HG02571 (cell line): ENCODE results near the gene IFNAR1.

Experiments
- ATAC-seq: cut with Tn5 transposase; IDR thresholded peaks from one replicate; pipeline ENCODE4 v1.9.1; 2021; ENCODE audit warnings: mild to moderate bottlenecking, moderate library complexity; ENCODE audit not compliant: unreplicated experiment

Gene IFNAR1

DNA sequence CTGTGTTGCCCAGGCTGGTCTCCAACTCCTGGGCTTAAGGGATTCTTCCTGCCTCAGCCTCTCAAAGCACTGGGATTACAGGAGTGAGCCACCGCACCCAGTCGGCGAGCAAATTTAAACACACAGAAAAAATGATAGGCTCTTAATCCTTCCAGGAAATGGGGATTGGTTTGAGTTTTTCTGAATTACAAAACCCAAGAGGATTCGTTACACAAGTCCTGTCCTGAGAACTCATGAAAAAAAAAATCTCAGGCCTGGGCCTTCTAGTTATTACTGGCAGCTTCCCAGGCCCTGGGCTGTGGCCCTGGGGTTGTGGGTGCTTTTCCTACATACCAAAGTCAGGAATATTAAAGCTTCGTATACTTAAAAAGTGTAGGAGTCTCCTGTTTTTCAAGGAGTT lies 72.2 kb downstream of the IFNAR1 start:
- ATAC-seq: no peak

DNA sequence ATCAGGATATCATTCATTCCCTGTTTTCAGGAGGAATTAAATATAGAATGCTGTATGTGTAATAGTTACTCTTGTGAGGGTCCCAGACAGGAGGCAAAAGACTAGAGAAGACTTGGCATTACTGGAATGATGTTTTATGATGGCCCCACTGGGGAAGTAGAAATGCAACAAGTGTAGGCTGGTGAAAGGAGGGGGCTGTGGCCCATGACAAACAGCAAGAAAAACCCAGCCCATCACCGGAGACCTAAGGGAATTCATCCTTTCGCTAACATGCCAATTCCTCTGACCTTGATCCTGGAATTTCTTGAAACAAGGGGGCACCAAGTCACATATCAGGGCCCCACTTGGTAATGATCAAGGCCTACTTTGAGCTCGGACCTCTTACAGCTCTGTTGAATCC lies 72.9 kb downstream of the IFNAR1 start:
- no peak for ATAC-seq

DNA sequence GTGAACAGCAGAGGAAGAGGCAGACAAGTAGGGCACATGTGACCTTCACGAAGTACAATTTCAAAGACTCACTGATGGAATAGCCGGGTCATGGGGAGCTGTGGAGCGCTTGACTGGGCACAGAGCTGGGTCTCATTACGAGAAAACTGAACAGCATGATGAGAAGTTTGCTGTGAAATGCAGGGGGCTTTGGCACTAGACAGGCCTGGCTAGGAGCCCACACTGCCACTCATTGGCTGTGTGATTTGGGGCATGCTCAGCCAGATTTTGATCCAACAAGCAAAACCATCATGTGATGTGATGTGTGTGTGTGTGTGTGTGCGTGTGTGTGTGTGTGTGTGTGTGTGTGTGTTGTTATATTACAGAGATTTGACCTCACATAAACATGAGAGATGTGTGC lies 73.6 kb downstream of the IFNAR1 start:
- no peak for ATAC-seq

DNA sequence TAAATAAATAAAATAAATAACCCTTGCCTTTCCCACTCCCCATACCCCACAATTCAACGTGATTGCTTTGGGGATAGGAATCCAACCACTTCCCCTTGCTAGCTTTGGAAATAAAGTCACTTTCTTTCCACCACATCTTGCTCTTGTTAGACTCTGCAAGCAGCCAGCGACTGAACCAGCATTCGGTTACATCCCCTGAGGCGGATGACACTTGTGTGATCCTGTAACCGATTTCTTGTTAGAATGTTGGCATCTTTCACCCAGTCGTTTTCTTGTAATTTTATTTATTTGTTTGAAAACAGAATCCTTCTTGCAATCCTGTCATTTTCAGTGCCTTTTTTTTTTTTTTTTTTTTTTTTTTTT lies 76.8 kb downstream of the IFNAR1 start:
- no peak for ATAC-seq

DNA sequence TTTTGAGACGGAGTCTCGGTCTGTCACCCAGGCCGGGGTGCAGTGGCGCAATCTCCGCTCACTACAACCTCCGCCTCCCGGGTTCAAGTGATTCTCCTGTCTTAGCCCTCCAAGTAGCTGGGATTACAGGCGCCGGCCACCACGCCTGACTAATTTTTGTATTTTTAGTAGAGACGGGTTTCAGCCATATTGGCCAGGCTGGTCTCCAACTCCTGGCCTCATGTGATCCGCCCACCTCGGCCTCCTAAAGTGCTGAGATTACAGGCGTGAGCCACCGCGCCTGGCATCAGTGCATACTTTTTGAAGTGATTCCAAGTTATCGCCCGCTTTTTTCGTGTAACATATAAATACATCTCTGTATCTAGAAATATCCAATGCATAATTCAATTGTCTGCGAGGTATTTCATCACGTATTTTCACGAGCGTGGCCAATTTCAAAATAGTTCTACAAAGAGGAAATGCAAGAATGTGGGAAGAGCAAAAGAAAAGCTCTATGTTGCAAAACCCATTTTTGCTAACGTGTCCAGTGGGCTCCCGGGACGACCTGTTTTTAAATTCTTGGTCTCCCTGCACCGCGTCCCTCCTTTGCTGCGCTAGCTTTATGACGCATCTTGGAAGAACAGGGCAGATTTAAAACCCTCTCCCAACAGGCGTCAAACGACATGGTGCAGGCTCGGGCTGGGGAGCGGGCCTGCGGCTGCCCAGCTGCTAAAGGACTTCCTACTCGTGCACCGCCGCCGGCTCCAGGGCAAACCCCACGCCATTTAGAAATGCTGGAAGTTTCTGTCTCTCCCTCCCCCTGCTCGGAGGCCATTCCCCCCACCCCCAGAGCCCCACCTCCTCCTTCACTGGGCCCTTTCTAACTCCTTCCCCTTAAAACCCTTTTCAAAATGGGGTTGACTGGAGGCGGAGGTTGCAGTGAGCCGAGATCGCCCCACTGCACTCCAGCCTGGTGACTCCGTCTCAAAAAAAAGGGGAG lies 77.5 kb downstream of the IFNAR1 start:
- ATAC-seq: no peak

DNA sequence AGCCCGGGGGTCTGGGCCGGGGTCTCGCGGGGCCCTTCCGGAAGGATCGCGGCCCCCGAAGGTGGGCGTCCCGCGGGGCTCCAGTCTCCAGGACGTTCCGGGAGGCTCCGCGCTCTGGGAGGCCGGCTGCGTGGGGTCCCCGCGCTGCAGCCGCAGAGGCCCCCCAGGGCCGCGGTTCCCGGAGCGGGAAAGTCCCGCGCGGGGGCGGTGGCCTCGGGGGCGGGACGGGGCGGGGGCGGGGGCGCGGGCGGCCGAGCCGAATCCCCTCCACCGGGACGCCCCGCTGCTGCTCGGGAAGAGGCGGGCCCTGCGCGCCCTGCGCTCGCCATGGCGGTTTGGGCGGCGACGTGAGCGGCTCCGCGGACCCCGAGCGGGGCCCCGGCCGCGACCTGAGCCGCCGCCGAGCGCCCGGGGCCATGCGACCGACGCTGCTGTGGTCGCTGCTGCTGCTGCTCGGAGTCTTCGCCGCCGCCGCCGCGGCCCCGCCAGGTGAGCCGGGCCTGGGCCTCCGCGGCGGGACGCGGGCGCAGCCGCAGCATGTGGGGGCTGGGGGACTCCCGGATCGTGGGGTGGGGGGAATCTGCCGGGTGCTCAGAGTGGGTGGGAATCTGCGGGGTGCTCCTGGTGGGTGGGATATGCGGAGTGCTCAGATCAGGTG lies 78.5 kb downstream of the IFNAR1 start, which contains the start of gene IFNGR2:
Gene IFNGR2, plus strand, starts transcription at position 286 of the 658 bp plus-strand sequence. Its CDS starts 131 bp downstream, at position 417.
- ATAC-seq: no peak

DNA sequence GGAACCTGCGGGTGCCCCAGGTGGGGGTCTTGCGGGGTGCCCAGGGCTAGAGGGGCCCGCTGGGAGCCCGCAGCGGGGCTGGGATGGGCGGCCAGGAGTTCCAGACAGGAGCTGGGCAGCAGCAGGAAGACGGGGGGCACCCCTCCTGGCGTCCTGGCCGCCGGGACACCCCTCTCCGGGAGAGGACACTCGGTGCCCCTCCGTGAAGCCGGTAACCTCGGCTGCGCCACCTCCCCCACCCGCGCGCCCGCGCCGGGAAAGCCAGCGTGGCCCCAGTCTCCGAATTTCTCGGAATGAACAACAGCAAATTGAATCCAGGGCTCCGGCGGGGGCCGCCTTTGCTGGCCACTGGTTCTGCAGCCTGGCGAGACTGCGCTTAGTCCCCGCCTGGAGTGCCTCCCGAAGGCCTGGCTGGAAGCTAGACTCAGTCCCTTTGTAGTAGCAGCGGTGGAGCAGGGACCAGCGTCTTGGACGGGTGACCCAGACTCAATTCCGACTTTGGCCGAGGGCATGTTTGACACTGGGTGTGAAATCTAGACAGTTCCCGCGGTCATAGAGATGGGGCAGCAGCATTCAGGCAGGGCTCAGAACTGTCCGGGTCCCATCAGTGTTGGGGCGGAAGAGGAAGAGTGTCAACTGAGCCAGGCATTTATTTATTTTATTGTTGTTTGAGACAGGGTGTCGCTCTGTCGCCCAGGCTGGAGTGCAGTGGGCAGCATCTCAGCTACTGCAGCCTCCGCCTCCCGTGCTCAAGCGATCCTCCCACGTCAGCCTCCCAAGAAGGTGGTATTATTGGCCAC lies 79.2 kb downstream of the IFNAR1 start:
- ATAC-seq: no peak

DNA sequence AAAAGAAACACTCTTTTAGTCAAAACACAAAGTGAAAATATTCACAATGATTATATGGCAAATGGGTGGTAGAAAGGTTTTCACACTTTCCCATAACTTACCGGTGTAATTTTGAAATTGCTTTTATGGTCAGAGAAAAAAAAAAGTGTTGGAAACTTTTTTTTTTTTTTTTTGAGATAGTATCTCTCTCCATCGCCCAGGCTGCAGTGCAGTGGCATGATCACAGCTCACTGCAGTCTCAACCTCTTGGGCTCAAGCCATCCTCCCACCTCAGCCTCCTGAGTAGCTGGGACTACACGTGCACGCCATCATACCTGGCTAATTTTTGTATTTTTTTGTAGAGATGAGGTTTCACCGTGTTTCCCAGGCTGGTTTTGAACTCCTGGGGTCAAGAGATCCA lies 81.7 kb downstream of the IFNAR1 start:
- no peak for ATAC-seq
